Epithelial cell of proximal tubule (primary cell): ENCODE results near the gene ZNF362. TPM values are rescaled to one million over a fixed set of nuclear protein-coding genes. Genes with fewer than 3 reads are reported as not detected.
"Not testable (repeated sequence)": the region's sequence is repeated elsewhere in the genome, so short reads cannot be mapped to it uniquely, and the experiment has no call there.

Experiments used
- DNase-seq: peaks from one replicate; pipeline ENCODE4 v3.0.0-alpha.2; 2011; ENCODE audit warnings: low read depth
- H3K4me3 ChIP-seq: 2 replicates; pipeline ENCODE4 v1.5.1; 2011; ENCODE audit warnings: low read depth, mild to moderate bottlenecking, low read length
- total RNA-seq: library from RNA; depleted of rRNA; stranded (reverse); fragments of >200 nt; gene quantifications from 2 replicates; pipeline ENCODE4 v1.2.3, GENCODE V29; 2015
- TF ChIP-seq, protein P1 (sequence below): conservative IDR thresholded peaks from 2 replicates; pipeline ENCODE4 v1.5.1; 2012; ENCODE audit warnings: low read depth, mild to moderate bottlenecking, low read length

The ZNF362 gene
- total RNA-seq, 1 donor from 2014 or later = 17.6 TPM

DNA sequence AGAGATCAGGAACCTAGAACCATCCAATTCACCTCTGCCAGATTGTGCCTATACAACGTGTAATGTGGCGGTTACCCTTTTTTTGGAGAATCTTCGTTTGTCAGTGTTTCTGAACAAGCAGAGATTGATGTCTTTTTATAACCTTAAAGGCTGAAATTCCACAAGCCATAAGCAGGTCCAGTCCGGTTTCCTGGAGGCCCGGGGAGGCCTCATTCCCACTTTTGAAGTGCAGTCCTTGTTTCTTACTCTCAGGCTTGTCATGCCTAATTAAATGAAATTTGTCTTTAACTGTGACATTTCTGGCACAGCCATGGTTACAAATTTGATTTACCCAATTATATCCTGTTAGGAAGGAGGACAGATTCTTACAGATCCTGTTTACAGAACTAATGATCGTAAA is 27.8 kb downstream of the ZNF362 start:
- no peak overlapping the region for H3K4me3 ChIP-seq
- TF ChIP-seq, protein P1, sequence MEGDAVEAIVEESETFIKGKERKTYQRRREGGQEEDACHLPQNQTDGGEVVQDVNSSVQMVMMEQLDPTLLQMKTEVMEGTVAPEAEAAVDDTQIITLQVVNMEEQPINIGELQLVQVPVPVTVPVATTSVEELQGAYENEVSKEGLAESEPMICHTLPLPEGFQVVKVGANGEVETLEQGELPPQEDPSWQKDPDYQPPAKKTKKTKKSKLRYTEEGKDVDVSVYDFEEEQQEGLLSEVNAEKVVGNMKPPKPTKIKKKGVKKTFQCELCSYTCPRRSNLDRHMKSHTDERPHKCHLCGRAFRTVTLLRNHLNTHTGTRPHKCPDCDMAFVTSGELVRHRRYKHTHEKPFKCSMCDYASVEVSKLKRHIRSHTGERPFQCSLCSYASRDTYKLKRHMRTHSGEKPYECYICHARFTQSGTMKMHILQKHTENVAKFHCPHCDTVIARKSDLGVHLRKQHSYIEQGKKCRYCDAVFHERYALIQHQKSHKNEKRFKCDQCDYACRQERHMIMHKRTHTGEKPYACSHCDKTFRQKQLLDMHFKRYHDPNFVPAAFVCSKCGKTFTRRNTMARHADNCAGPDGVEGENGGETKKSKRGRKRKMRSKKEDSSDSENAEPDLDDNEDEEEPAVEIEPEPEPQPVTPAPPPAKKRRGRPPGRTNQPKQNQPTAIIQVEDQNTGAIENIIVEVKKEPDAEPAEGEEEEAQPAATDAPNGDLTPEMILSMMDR = no peak
- no peak for DNase-seq

- DNase-seq = no peak
- TF ChIP-seq, protein P1 = no peak
- H3K4me3 ChIP-seq = no peak overlapping the region
Measured at GRCh38 chr1:33286451-33287185, 30.3 kb downstream of the ZNF362 start.

GRCh38 chr1:33287317-33287716 is 31.0 kb downstream of the ZNF362 start:
- H3K4me3 ChIP-seq = no peak overlapping the region
- no peak for DNase-seq
- TF ChIP-seq, protein P1 = no peak

DNA sequence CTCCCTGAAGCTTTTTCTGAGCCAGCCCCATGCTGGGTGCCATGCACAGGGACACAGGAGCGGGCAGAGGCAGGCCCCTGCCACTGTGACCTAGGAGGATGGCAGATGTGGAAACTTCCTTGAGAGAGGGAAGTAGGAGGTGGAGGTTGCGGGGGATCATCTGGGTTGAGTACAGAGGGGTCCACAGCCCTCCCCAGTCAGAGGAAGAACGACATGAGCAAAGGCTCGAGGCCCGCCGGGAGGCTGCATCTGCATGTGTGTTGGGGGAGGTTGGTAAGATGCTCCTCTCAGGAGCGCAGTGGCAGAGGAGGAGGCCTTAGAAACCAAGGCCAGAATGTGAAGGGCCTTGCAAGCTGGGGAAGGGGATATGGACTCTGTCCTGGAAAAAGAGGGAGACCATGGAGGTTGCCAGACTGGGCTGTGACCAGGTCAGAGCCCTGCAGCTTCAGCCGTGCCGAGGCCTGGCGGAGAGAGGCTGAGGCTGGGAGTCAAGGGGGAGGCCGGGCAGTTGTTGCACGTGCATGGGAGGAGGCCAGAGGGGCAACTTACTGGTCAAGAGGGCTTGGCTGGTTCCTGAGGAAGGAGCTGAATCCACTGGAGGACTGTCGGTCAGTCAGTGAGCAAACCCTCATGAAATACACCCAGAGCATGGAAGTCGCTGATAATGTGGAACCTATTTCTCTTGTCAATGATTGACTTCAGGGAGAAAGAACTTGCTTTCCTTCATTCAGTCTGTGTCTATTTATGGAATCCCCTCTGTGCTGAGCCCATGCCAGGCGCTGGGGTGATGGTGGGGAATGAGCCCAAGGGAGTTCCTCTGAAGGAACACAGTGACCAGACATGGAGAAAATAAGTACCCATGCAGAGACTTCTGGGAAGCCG is 32.9 kb downstream of the ZNF362 start:
- no peak for DNase-seq
- TF ChIP-seq, protein P1 = no peak
- no peak overlapping the region for H3K4me3 ChIP-seq

GRCh38 chr1:33289858-33290154 is 33.5 kb downstream of the ZNF362 start:
- TF ChIP-seq, protein P1 = no peak
- no peak overlapping the region for H3K4me3 ChIP-seq
- no peak for DNase-seq

- H3K4me3 ChIP-seq, DNase-seq: not testable (repeated sequence)
Measured at GRCh38 chr1:33290615-33291014, 34.3 kb downstream of the ZNF362 start.

GRCh38 chr1:33292726-33293340 is 36.5 kb downstream of the ZNF362 start:
- TF ChIP-seq, protein P1 = no peak
- H3K4me3 ChIP-seq = no peak overlapping the region
- DNase-seq = no peak
